ENCODE results near the gene RHBDD2. TPM values are rescaled to one million over a fixed set of nuclear protein-coding genes. Genes with fewer than 3 reads are reported as not detected.

Gene RHBDD2
- total and polyA plus RNA-seq, 4 donors = 13.6 to 65.0 (median 37.3) TPM

- H3K9ac ChIP-seq (ENCODE audit: low read depth in 1 of 2, low read length in 2 of 2) = no peak overlapping the region
- peaks cover 3 to 26% (median 11%) of the 10 kb centered on the region in 4 donors for H3K4me1 ChIP-seq (ENCODE audit: control insufficient read depth in 4 of 4, insufficient read depth in 4 of 4, low read length in 3 of 4)
- H3K27me3 ChIP-seq (ENCODE audit: control insufficient read depth in 4 of 4, insufficient read depth in 4 of 4, low read length in 3 of 4) = no peaks in the 10 kb centered on the region
- WGBS = 70% methylated on average over 15 of the region's 15 CpGs
- no peak overlapping the region for H3K4me3 ChIP-seq (ENCODE audit: low read depth in 1 of 3, low read length in 3 of 3)
- TF ChIP-seq RXRA (IDR thresholded peaks at IDR 0.05) = peak in 1 of 2 donors; percentile 55
- no peak for TF ChIP-seq NR2F2 (IDR thresholded peaks at IDR 0.05)
- TF ChIP-seq, protein P1, sequence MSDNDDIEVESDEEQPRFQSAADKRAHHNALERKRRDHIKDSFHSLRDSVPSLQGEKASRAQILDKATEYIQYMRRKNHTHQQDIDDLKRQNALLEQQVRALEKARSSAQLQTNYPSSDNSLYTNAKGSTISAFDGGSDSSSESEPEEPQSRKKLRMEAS (IDR thresholded peaks at IDR 0.05) = peak; percentile 55
- H3K9me3 ChIP-seq (ENCODE audit: control insufficient read depth in 4 of 4, low read length in 3 of 4) = no peaks in the 10 kb centered on the region
- no peak for DNase-seq (ENCODE audit: low spot score)
- H3K27ac ChIP-seq (ENCODE audit: low read depth in 1 of 2, low read length in 2 of 2) = peak overlapping the region; percentile 37 to 49
- peaks cover 6 to 18% (median 8%) of the 10 kb centered on the region in 4 donors for H3K36me3 ChIP-seq (ENCODE audit: control insufficient read depth in 4 of 4, insufficient read depth in 3 of 4, low read depth in 1 of 4, low read length in 3 of 4)
Observed at GRCh38 chr7:75937958-75938786, 59.3 kb downstream of the RHBDD2 start.

Other genes starting within 250 kb of the RHBDD2 start
- gene HIP1, start 140.1 kb upstream of the RHBDD2 start, total RNA-seq = 10 to 100 TPM in 1 of 2 donors, 1 to 10 TPM in 1; 3.8 to 13.6 TPM
- gene HIP1, start 140.1 kb upstream of the RHBDD2 start, polyA plus RNA-seq = 1 to 10 TPM; 5.8 to 9.7 TPM
- not detected for gene CCL26, start 106.8 kb upstream of the RHBDD2 start, total RNA-seq
- gene CCL26, start 106.8 kb upstream of the RHBDD2 start, polyA plus RNA-seq = under 1 TPM; 0.09 to 0.33 TPM
- 1 to 10 TPM in 1 of 2 donors, under 1 TPM in 1; 0.47 to 2.1 TPM for gene CCL24, start 65.2 kb upstream of the RHBDD2 start, total RNA-seq
- 1 to 10 TPM in 1 of 2 donors, not detected in 1; 1.6 TPM for gene CCL24, start 65.2 kb upstream of the RHBDD2 start, polyA plus RNA-seq
- gene POR, start 36.1 kb downstream of the RHBDD2 start, total RNA-seq = 100 to 1,000 TPM; 116 to 571 TPM
- 100 to 1,000 TPM; 377 to 973 TPM for gene POR, start 36.1 kb downstream of the RHBDD2 start, polyA plus RNA-seq
- gene TMEM120A, start 115.6 kb downstream of the RHBDD2 start, total RNA-seq = 10 to 100 TPM; 18.7 to 29.5 TPM
- gene TMEM120A, start 115.6 kb downstream of the RHBDD2 start, polyA plus RNA-seq = 10 to 100 TPM; 34.8 to 73.9 TPM
- 10 to 100 TPM; 16.7 to 17.6 TPM for gene STYXL1, start 169.0 kb downstream of the RHBDD2 start, total RNA-seq
- gene STYXL1, start 169.0 kb downstream of the RHBDD2 start, polyA plus RNA-seq = 10 to 100 TPM; 16.4 to 27.5 TPM
- 10 to 100 TPM; 33.6 to 84.7 TPM for gene MDH2, start 169.1 kb downstream of the RHBDD2 start, total RNA-seq
- 100 to 1,000 TPM; 241 to 275 TPM for gene MDH2, start 169.1 kb downstream of the RHBDD2 start, polyA plus RNA-seq

Measured in liver (tissue), 9 donors.